NCI-H460 (cell line): ENCODE measurements around the gene NAA38. TPM values are rescaled to one million over a fixed set of nuclear protein-coding genes. Genes with fewer than 3 reads are reported as not detected.
A peak's percentile ranks its signal among the peaks of the same experiment; 100 is the strongest.

Experiments
- DNase-seq: peaks from one replicate; pipeline ENCODE4 v3.0.0-alpha.2; 2016; ENCODE audit warnings: low read depth; ENCODE audit errors: extremely low read depth
- total RNA-seq: library from RNA; depleted of rRNA; stranded (reverse); fragments of >200 nt; shearing (Covaris generic); gene quantifications from 2 replicates; pipeline ENCODE4 v1.2.3, GENCODE V29; 2014

Gene NAA38
- total RNA-seq, 1 experiment from 2014 or later: 46.6 TPM

GRCh38 chr17:7854078-7854777 lies 3.1 kb downstream of the NAA38 start:
- no peak for DNase-seq

DNA sequence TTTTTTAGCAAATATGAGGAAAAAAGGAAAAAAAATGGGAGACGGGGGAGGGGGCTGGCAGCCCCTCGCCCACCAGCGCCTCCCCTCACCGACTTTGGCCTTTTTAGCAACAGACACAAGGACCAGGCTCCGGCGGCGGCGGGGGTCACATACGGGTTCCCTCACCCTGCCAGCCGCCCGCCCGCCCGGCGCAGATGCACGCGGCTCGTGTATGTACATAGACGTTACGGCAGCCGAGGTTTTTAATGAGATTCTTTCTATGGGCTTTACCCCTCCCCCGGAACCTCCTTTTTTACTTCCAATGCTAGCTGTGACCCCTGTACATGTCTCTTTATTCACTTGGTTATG lies 3.7 kb downstream of the NAA38 start:
- DNase-seq: no peak

DNA sequence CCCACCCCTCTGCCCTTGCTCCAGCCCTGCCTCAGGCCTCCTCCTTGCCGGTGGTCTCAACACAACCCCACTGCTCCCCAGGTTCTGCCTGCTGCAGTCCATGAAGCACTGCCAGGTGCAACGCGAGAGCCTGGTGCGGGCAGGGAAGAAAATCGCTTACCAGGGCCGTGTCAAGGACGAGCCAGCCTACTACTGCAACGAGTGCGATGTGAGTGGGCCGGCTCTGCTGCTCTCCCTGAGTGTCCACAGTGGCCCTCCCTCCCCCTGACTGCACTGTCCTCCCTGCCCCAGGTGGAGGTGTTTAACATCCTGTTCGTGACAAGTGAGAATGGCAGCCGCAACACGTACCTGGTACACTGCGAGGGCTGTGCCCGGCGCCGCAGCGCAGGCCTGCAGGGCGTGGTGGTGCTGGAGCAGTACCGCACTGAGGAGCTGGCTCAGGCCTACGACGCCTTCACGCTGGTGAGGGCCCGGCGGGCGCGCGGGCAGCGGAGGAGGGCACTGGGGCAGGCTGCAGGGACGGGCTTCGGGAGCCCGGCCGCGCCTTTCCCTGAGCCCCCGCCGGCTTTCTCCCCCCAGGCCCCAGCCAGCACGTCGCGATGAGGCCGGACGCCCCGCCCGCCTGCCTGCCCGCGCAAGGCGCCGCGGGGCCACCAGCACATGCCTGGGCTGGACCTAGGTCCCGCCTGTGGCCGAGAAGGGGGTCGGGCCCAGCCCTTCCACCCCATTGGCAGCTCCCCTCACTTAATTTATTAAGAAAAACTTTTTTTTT lies 4.3 kb downstream of the NAA38 start:
- DNase-seq: no peak

DNA sequence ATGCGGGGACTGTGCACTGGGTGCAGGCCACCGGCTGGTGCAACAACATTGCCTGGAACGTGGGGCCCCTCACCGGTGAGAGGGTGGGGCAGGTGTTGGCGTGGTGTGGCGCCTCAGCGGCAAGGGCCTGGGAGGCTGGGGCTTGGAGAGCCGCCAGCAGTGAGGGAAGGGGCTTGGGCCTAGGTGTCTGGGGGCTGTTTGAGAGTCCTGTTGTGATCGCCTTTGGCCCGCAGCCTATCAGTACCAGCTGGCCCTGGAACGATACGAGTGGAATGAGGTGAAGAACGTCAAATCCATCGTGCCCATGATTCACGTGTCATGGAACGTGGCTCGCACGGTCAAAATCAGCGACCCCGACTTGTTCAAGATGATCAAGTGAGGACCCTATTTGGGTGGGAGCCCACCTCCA lies 5.1 kb downstream of the NAA38 start:
- DNase-seq: no peak

- peak; percentile 87 for DNase-seq
Measured at GRCh38 chr17:7851438-7852261, 5.7 kb downstream of the NAA38 start.

DNA sequence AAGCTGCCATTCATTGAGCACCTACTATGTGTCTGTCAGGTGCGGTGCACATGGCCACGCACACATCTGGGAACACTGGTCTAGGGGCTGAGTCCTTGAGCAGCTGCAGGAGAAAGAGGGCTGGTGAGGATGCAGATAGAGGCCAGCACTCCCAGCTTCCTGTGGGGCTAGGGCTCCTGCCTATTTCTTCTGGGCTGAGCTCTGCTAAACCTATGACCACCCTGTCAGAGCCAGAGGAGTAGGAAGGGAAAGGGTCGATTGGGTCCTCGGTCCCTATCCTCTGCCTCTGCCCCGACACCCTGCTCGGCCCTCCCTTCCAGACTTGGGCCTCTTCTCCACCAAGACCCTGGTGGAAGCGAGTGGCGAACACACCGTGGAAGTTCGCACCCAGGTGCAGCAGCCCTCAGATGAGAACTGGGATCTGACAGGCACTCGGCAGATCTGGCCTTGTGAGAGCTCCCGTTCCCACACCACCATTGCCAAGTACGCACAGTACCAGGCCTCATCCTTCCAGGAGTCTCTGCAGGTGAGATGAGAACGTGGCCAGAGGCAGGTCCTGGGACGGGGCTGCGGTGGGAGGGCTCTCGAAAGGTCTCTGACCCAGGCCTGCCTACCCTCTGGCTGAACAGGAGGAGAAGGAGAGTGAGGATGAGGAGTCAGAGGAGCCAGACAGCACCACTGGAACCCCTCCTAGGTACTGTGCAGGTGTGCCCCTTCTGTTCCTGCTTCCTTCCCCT lies 6.5 kb downstream of the NAA38 start:
- DNase-seq: no peak

DNA sequence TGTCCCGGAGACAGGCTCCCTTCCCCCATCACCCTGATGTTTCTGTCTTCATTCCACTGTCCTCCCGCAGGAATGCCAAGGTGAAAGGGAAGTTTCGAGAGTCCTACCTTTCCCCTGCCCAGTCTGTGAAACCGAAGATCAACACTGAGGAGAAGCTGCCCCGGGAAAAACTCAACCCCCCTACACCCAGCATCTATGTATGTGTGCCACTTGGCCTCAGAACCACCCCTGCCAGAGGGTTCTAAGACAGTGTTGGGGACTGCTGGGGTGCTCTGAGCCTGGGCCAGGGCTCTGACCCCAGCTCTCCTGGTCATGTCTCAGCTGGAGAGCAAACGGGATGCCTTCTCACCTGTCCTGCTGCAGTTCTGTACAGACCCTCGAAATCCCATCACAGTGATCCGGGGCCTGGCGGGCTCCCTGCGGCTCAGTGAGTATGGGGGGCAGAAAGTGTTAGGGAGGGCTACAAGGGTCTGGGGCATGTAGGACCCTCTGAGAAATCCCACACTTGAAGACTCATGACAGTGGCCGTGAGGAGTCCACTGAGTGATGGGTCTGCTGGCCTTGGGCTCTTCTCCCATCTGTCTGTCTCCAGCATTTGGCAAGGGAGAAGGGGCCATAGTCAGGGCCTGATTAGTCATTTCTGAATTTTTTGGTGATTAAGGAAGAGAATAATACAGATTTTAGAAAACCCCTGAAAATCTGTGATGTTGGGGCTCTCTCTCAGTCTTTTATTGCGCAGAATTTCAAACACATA lies 7.4 kb downstream of the NAA38 start:
- DNase-seq: no peak

DNA sequence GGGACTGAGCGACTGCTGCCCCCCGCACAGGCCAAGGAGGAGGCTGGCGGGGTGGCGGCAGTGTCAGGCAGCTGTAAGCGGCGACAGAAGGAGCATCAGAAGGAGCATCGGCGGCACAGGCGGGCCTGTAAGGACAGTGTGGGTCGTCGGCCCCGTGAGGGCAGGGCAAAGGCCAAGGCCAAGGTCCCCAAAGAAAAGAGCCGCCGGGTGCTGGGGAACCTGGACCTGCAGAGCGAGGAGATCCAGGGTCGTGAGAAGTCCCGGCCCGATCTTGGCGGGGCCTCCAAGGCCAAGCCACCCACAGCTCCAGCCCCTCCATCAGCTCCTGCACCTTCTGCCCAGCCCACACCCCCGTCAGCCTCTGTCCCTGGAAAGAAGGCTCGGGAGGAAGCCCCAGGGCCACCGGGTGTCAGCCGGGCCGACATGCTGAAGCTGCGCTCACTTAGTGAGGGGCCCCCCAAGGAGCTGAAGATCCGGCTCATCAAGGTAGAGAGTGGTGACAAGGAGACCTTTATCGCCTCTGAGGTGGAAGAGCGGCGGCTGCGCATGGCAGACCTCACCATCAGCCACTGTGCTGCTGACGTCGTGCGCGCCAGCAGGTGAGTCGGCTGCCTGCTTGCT lies 8.1 kb downstream of the NAA38 start:
- DNase-seq: no peak

- DNase-seq: no peak
Measured at GRCh38 chr17:7848739-7849129, 8.6 kb downstream of the NAA38 start.

DNA sequence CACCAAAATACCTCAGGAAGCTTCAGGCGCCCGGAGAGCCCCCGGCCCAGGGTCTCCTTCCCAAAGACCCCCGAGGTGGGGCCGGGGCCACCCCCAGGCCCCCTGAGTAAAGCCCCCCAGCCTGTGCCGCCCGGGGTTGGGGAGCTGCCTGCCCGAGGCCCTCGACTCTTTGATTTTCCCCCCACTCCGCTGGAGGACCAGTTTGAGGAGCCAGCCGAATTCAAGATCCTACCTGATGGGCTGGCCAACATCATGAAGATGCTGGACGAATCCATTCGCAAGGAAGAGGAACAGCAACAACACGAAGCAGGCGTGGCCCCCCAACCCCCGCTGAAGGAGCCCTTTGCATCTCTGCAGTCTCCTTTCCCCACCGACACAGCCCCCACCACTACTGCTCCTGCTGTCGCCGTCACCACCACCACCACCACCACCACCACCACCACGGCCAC lies 9.2 kb downstream of the NAA38 start:
- no peak for DNase-seq

DNA sequence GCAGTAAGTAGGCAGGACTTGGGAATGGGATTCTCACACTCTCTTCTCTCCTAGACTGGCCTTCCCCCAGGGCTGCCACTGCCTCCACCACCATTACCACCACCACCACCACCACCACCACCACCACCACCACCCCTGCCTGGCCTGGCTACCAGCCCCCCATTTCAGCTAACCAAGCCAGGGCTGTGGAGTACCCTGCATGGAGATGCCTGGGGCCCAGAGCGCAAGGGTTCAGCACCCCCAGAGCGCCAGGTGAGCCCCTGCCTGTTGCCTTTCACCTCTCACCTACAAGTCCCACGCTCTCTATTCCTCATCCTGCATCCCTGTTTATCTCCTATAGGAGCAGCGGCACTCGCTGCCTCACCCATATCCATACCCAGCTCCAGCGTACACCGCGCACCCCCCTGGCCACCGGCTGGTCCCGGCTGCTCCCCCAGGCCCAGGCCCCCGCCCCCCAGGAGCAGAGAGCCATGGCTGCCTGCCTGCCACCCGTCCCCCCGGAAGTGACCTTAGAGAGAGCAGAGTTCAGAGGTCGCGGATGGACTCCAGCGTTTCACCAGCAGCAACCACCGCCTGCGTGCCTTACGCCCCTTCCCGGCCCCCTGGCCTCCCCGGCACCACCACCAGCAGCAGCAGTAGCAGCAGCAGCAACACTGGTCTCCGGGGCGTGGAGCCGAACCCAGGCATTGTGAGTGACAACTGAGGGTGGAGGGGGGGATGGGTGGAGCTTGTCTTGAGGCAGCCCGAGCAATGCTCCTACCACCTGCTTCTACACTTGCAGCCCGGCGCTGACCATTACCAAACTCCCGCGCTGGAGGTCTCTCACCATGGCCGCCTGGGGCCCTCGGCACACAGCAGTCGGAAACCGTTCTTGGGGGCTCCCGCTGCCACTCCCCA lies 10.3 kb downstream of the NAA38 start:
- DNase-seq: no peak

GRCh38 chr17:7846063-7846735 lies 11.2 kb downstream of the NAA38 start:
- DNase-seq: no peak

DNA sequence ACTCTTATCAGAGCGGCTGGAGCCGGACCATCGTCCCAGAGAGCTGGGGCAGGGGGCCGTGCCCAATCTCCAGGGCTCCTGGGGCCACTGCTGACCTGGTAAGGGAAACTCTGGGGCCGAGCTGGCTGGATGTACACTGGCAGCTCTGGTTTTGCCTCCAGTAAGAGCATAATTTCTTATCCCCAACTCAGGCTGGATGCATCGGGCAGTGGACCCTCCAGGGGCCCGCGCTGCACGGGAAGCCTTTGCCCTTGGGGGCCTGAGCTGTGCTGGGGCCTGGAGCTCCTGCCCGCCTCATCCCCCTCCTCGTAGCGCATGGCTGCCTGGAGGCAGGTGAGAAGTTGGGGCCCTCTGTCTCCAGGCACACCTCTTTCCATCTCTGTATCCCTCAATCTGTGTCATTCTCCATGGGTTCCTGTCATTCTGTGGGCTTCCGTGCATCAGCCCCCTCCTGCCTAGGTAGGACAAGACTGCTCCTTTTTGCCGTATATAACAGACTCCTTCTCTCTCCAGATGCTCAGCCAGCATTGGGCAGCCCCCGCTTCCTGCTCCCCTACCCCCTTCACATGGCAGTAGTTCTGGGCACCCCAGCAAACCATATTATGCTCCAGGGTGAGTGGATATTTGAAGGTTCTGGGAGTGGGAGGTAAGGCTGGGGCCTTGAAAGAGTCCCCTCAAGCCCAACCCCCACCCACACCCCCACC lies 11.8 kb downstream of the NAA38 start:
- DNase-seq: no peak

DNA sequence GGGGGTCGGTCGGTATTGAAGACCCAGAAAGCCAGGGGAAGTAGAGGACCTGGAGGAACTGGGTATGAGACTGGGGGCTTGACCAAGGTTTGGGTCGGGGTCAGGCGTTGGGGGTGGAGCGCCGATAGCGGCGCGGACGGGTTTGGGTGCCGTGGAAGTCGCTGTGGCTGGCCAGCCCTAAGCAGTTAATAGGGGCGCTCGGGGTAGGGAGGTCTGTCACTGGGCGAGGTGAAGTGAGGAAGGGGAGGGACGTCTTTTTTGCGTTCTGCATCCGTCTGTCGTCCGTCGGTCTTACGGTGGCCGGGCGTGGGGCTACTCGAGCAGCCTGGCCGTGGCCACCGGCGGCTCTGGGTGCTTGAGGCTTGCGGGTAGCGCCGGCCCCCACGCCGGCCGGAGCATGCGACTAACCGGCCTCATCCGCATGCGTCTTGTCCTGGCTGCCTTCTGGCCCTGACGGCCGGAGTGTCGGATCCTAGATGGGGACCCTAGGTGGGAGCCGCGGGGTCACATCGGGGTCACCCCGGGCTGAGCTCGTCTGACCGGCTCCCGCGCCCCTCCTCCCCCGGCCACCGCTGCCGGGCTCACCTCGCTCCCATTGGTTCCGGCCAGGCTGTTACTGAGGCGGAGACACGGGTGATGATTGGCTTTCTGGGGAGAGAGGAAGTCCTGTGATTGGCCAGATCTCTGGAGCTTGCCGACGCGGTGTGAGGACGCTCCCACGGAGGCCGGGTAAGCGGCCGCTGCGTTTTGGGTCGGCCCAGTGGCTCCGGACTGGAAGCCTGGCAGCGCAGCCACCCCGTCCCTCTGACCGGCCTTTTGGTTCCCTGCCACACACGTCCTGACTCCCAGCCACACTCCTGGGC lies 12.8 kb downstream of the NAA38 start:
- DNase-seq: peak; percentile 96

DNA sequence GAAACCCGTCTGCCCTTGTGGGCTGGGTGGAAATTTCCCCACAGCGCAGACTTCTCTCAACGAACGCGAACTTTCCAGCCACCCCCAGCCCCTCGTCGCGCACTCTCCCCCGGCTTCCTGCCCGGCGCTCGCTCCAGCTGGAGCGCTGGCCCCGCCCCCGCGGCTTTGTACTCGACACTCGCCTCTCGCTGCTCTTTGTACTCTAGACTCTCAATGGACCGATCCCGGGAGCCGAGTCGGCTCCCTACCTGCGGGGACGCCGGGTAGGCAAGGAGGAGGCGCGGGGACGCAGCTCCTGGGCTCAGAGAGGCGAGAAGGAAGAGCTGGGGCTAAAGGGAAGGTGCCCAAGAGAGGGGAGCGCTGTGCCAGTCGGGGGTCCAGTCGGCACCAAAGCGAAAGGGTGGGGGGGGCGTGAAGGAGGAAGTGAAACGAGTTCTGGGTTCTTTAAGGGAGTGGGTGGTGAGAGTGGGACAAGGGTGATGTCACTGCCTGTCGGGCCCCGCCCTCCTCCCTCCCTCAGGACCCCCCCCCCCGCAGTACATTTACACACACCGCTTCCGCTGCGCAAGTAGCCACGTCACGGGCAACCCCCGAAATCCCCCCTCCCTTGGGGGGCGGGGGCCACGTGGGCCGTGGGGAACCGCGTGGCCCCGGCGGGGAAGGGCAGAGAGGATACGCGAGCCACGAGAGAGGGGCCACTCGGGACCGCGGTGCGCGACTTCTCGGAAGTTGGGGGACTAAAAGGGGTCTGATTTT lies 13.6 kb downstream of the NAA38 start:
- DNase-seq: no peak

- DNase-seq: no peak
Measured at GRCh38 chr17:7843257-7843535, 14.2 kb downstream of the NAA38 start.
